GM12873 (cell line): ENCODE measurements around the gene DENND6A.

Experiments
- TF ChIP-seq, protein P1 (sequence below): IDR thresholded peaks from 2 replicates; pipeline ENCODE4 v1.5.1; 2012; ENCODE audit warnings: low read depth, mild to moderate bottlenecking, moderate library complexity, low read length, control low read depth; ENCODE audit not compliant: insufficient read depth; ENCODE audit errors: missing control alignments

Gene DENND6A

DNA sequence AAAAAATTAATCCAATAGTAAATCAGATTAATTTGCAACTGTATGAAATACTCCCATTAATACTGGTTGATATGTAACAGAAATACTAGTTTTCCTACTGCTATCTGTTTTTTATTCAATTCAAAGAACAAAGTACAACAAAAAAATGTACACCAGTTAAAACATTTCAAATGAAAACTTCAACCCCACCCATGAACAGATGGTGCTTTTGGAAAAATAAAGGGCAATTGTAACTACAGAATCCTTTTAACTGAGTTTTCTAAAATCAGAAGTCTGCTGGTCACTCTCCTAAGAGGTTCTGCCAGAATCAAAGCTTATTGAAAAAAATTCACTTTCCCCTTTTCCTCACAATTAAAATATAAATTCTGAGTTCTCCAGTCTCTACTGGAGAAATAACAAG, 34.3 kb downstream of the DENND6A start:
- TF ChIP-seq, protein P1, sequence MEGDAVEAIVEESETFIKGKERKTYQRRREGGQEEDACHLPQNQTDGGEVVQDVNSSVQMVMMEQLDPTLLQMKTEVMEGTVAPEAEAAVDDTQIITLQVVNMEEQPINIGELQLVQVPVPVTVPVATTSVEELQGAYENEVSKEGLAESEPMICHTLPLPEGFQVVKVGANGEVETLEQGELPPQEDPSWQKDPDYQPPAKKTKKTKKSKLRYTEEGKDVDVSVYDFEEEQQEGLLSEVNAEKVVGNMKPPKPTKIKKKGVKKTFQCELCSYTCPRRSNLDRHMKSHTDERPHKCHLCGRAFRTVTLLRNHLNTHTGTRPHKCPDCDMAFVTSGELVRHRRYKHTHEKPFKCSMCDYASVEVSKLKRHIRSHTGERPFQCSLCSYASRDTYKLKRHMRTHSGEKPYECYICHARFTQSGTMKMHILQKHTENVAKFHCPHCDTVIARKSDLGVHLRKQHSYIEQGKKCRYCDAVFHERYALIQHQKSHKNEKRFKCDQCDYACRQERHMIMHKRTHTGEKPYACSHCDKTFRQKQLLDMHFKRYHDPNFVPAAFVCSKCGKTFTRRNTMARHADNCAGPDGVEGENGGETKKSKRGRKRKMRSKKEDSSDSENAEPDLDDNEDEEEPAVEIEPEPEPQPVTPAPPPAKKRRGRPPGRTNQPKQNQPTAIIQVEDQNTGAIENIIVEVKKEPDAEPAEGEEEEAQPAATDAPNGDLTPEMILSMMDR = no peak

- TF ChIP-seq, protein P1 = no peak
Measured at GRCh38 chr3:57655727-57656126, 37.1 kb downstream of the DENND6A start.

- TF ChIP-seq, protein P1 = no peak
Measured at GRCh38 chr3:57654267-57654666, 38.6 kb downstream of the DENND6A start.

GRCh38 chr3:57652203-57652602, 40.7 kb downstream of the DENND6A start:
- TF ChIP-seq, protein P1 = no peak

DNA sequence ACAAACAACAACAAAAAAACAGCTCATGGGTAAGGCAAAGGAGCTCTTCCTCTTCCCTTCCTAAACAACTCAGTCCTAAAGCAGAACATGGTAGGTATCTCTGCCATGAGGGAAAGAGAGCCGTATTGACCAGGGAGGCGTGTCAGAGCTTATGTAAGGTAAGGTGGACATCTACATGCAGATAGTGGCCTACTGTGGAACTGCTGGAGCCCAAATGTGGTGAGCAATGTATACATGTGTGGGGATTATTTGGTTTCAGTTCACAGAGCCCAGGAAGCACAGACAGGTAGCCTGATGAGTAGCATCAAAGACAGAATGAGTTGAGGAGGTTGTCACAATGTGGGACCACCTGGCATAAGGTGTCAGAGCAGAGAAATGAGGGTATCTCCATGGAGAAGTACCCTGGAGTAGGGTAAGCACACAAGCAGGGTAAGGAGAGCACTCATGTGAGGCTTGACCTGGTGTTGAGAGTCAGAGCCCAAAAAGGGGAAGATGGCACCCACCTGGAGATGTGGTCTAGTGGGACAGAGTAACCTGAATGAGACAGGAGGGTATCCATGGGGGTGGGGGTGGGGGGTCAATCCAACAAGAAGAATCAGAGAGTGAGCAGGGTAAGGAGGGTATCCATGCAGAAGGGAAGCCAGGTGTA, 45.5 kb downstream of the DENND6A start:
- TF ChIP-seq, protein P1 = no peak

DNA sequence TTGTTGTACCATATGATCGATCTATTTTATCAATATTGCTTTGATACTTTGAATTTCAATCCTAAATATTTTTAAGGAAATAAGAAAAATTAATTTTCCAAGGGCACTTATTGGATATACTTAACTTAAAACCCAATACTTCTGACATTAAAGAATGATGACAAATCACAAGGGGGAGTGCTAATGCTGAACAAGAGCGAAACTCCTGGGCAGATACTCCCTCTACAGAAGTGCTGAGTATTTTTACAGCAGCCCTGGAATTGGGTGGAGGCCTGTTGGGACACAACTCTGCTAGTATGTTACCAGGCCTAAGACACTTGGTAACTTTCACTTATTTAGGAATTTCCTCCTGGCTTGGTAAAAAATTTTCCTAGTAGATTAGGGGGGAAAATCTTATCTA, 46.2 kb downstream of the DENND6A start:
- TF ChIP-seq, protein P1 = no peak

- TF ChIP-seq, protein P1 = no peak
Measured at GRCh38 chr3:57644740-57645139, 48.1 kb downstream of the DENND6A start.
